H7 (cell line): ENCODE data around the gene MT1A. TPM values are rescaled to one million over a fixed set of nuclear protein-coding genes. Genes with fewer than 3 reads are reported as not detected.
A peak's percentile ranks its signal among the peaks of the same experiment; 100 is the strongest.
"Not testable (repeated sequence)": the region's sequence is repeated elsewhere in the genome, so short reads cannot be mapped to it uniquely, and the experiment has no call there.

Experiments used
- DNase-seq: peaks from one replicate; pipeline ENCODE4 v3.0.0; 2012
- H3K27me3 ChIP-seq: 2 replicates; pipeline ENCODE4 v1.6.0; 2011; ENCODE audit warnings: mild to moderate bottlenecking, low read length; ENCODE audit not compliant: control insufficient read depth, insufficient read depth
- H3K36me3 ChIP-seq: replicated peaks from 2 replicates; pipeline ENCODE4 v1.5.1; 2011; ENCODE audit warnings: low read length; ENCODE audit not compliant: control insufficient read depth, insufficient read depth
- H3K4me3 ChIP-seq: 2 replicates; pipeline ENCODE4 v1.5.1; 2011; ENCODE audit warnings: low read depth, mild to moderate bottlenecking, control low read depth, low read length, moderate library complexity; ENCODE audit not compliant: insufficient read depth
- total RNA-seq: library from RNA; depleted of rRNA; stranded (reverse); fragments of >200 nt; shearing (Covaris generic); gene quantifications from 2 replicates; pipeline ENCODE4 v1.2.3, GENCODE V29; 2014

The MT1A gene
- total RNA-seq, 1 experiment from 2014 or later, result 1.1 TPM

GRCh38 chr16:56618138-56618537, 20.3 kb upstream of the MT1A start:
- Histone ChIP-seq H3K27me3 (peaks cover 54% of the 10 kb centered on the region), H3K4me3 (no peak overlapping the region), H3K36me3 (no peaks in the 10 kb centered on the region)
- no peak for DNase-seq

GRCh38 chr16:56620339-56620897, 18.0 kb upstream of the MT1A start:
- DNase-seq, result no peak
- no peak overlapping the region for H3K4me3 ChIP-seq
- peaks cover 67% of the 10 kb centered on the region for H3K27me3 ChIP-seq
- H3K36me3 ChIP-seq, result no peaks in the 10 kb centered on the region

DNA sequence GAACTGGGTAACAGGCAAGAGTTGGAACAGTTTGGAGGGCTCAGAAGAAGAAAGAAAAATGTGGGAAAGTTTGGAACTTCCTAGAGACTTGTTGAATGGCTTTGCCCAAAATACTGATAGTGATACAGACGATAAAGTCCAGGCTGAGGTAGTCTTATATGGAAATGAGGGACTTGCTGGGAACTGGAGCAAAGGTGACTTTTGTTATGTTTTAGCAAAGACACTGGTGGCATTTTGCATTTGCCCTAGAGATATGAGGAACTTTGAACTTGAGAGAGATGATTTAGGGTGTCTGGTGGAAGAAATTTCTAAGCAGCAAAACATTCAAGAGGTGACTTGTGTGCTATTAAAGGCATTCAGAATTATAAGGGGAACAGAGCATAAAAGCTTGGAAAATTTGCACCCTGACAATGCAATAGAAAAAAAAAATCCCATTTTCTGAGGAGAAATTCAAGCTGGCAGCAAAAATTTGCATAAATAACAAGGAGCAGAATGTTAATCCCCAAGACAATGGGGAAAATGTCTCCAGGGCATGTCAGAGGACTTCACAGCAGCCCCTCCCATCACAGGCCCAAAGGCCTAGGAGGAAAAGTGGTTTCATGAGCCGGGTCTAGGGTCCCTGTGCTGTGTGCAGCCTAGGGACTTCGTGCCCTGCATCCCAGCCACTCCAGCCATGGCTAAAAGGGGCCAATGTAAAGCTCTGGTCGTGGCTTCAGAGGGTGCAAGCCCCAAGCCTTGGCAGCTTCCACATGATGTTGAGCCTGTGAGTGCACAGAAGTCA, 16.6 kb upstream of the MT1A start:
- H3K4me3 ChIP-seq, H3K36me3 ChIP-seq, DNase-seq: not testable (repeated sequence)
- peaks cover 72% of the 10 kb centered on the region for H3K27me3 ChIP-seq

GRCh38 chr16:56623184-56623583, 15.3 kb upstream of the MT1A start:
- not testable (repeated sequence) for H3K36me3 ChIP-seq, DNase-seq, H3K4me3 ChIP-seq
- peaks cover 67% of the 10 kb centered on the region for H3K27me3 ChIP-seq

GRCh38 chr16:56623637-56624036, 14.8 kb upstream of the MT1A start:
- H3K27me3 ChIP-seq, result peaks cover 67% of the 10 kb centered on the region
- no peaks in the 10 kb centered on the region for H3K36me3 ChIP-seq
- no peak for DNase-seq
- H3K4me3 ChIP-seq, result no peak overlapping the region

DNA sequence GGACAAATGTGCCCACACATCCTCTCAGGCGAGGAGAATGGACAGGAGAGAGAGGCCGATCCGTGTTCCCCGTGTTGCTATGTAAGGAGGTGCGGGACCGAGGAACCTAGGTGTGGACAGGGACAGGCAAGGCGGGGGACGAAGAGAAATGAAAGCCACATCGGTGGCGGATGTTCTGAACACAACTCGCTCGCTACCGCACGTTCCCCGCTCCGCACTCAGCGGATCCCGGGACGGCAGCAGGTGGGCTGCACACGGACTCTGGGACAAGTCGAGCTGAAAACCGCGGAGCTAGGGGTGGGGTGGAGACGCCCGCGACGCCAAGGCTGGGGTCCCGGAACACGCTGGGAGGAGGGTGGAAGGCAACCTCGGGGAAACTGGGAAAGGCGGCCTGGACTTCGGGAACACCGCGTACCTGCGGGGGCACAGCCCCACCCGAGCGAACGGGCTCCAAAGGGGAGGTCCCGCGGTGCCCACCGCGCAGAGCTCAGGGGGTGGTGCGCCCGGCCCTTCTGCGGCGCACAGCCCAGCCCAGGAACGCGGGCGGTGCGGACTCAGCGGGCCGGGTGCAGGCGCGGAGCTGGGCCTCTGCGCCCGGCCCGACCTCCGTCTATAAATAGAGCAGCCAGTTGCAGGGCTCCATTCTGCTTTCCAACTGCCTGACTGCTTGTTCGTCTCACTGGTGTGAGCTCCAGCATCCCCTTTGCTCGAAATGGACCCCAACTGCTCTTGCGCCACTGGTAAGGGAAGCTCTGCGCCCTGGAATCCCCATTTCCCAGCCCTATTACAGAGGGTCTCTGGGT, 13.1 kb upstream of the MT1A start, which contains the start of gene MT1E:
Gene MT1E, plus strand, starts transcription at position 642 of the 803 bp plus-strand sequence. Its CDS starts 71 bp downstream, at position 713.
- DNase-seq, result peak; percentile 85
- peaks cover 70% of the 10 kb centered on the region for H3K27me3 ChIP-seq

GRCh38 chr16:56625943-56626654, 12.4 kb upstream of the MT1A start:
- DNase-seq, result no peak
- Histone ChIP-seq H3K36me3 (no peaks in the 10 kb centered on the region), H3K4me3 (peak overlapping the region; percentile 48), H3K27me3 (peaks cover 77% of the 10 kb centered on the region)

More for the DNA sequence above, 13.1 kb upstream of the MT1A start, which contains the start of gene MT1E:
- Histone ChIP-seq H3K36me3 (no peaks in the 10 kb centered on the region), H3K4me3 (peak within 1 kb of the TSS; percentile 48)

- no peak for DNase-seq
- Histone ChIP-seq H3K36me3 (no peaks in the 10 kb centered on the region), H3K4me3 (no peak overlapping the region), H3K27me3 (peaks cover 83% of the 10 kb centered on the region)
These were observed 11.8 kb upstream of the MT1A start for GRCh38 chr16:56626685-56627084.

DNA sequence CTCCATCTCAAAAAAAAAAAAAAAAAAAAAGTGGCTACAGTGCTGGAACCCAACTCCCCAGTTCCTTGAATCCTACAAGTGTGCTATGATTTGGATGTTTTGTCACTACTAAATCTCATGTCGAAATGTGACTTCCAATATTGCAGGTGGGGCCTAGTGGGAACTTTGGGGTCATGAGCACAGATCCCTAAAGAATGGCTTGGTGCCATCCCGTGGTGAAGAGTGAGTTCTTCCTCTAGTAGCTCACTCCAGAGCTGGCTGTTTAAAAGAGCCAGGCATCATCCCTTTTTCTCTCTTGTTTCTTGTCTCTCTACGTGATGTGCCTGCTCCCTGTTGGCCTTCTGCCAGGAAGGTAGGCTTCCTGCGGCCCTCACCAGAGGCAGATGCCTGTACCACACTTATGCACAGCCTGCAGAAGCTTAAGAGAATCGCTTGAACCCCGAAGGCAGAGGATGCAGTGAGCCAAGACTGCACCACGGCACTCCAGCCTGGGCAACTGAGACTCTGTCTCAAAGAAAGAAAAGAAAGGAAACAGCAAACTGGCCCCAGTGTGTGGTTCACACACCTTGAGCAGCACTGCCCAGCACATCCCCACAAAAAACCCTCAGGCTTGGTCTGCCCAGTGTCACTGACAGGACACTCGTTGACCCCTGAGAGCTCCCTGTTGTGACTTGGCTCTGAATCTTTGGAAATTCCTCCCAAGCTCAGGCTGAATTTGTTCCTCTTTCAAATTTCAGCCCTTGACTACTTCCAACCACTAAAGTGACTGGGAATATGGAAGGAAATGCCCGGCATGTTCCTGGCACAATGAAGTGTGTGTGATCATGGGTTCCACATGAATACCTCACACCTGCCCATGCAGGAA, 9.7 kb upstream of the MT1A start:
- H3K27me3 ChIP-seq, result peaks cover 94% of the 10 kb centered on the region
- no peaks in the 10 kb centered on the region for H3K36me3 ChIP-seq
- DNase-seq, result no peak
- no peak overlapping the region for H3K4me3 ChIP-seq

DNA sequence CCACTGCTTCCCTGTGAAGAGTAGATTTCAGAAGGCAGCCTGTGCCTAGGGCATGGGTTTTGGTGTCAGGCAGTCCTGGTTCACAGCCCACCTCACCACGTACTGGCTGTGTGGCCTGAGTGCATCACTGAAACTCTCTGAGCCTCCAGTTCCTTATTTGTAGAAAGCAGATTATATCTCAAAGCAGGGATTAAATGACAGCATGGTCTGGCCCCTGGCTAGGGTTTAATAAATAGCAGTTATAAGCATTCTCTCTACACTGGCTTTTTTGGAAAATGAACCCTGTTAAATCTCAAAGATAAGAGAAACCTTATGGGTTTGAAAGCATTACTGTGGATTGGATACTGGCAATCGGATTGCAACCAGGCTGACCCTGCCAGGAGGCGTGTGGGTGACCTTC, 8.9 kb upstream of the MT1A start:
- Histone ChIP-seq H3K4me3 (no peak overlapping the region), H3K27me3 (peaks cover 95% of the 10 kb centered on the region), H3K36me3 (no peaks in the 10 kb centered on the region)
- DNase-seq, result no peak

GRCh38 chr16:56630134-56630533, 8.3 kb upstream of the MT1A start:
- Histone ChIP-seq H3K4me3 (no peak overlapping the region), H3K36me3 (no peaks in the 10 kb centered on the region), H3K27me3 (peaks cover 95% of the 10 kb centered on the region)
- DNase-seq, result no peak

DNA sequence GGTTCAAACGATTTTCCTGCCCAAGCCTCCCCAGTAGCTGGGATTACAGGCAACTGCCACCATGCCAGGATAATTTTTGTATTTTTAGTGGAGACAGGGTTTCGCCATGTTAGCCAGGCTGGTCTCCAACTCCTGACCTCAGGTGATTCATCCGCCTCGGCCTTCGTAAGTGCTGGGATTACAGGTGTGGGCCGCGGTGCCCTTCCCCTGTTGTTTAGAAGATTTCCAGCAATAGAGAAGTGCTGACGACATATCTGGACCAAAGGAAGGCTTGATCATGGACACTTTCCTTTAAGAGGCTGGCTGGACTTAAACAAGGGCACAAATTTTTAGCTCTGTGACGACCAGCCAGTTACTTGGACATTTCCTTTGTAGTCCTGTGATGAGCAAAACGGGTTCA, 7.3 kb upstream of the MT1A start:
- no peak for DNase-seq
- Histone ChIP-seq H3K36me3 (no peaks in the 10 kb centered on the region), H3K27me3 (peaks cover 95% of the 10 kb centered on the region), H3K4me3 (no peak overlapping the region)

DNA sequence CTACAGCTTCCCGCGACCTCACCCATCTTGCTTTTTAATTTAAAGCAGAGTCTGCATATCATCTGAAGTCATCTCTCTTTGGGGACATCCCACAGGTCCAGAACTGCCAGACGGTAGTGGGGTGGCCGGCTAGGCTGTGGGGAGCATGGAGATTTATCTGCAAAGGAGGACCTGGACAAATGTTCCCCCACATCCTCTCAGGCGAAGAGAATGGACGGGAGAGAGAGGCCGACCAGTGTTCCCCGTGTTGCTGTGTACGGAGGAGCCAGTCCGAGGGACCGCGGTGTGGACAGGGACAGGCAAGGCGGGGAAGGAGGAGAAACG, 6.7 kb upstream of the MT1A start:
- peak overlapping the region; percentile 39 for H3K4me3 ChIP-seq
- no peak for DNase-seq
- H3K36me3 ChIP-seq, result no peaks in the 10 kb centered on the region
- H3K27me3 ChIP-seq, result peaks cover 95% of the 10 kb centered on the region
